Subcutaneous adipose tissue (tissue), 4 donors: ENCODE results near the gene PTPRN2. TPM values are rescaled to one million over a fixed set of nuclear protein-coding genes. Genes with fewer than 3 reads are reported as not detected.

Experiments
- total RNA-seq, 4 donors: library from RNA; depleted of rRNA; stranded (reverse); fragments of >200 nt; gene quantifications; one replicate each; pipeline ENCODE4 v1.1.0, GENCODE V29; 2016
- TF ChIP-seq, protein P1 (sequence below): fragments of 450-650 bp; IDR thresholded peaks from one replicate; pipeline ENCODE4 v1.5.1; 2016; ENCODE audit warnings: low read depth, mild to moderate bottlenecking, control low read depth, antibody characterized with exemption, moderate library complexity

The PTPRN2 gene
- total RNA-seq, 4 donors from 2014 or later = 2.0 to 4.6 (median 3.7) TPM

DNA sequence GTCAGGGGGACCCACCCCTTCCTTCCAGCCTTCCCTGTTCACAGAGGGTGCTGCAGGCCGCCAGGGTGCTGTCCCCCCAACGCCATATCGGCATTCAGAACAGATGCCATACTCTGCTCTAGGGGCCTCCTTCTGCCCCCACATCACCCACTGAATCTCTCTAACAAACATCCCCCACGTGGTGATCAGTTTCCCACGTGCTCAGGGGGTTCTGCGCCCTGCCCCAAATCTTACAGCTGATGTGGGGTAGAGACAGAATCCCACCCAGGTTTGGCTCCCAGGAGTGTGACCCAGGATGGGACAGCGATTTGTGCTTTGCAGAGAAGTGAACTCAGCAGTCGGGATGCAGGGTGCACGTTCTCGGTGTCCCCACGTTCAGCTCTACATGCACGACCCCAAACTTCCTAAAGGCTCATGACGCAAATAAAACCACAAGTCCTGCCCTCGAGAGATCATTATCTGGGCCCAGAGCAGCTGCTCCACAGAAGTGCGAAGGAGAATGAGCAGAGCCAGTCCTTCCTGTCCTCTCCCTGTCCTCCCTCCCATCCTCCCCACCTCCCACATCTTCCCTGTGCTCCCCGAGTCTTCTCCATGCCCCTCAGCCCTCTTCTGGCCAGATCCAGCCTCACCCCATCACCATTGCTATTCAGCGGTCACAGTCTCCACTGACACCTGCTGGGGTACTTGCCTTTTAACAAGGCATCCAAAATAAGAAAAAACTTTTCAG is 827.5 kb downstream of the PTPRN2 start:
- TF ChIP-seq, protein P1, sequence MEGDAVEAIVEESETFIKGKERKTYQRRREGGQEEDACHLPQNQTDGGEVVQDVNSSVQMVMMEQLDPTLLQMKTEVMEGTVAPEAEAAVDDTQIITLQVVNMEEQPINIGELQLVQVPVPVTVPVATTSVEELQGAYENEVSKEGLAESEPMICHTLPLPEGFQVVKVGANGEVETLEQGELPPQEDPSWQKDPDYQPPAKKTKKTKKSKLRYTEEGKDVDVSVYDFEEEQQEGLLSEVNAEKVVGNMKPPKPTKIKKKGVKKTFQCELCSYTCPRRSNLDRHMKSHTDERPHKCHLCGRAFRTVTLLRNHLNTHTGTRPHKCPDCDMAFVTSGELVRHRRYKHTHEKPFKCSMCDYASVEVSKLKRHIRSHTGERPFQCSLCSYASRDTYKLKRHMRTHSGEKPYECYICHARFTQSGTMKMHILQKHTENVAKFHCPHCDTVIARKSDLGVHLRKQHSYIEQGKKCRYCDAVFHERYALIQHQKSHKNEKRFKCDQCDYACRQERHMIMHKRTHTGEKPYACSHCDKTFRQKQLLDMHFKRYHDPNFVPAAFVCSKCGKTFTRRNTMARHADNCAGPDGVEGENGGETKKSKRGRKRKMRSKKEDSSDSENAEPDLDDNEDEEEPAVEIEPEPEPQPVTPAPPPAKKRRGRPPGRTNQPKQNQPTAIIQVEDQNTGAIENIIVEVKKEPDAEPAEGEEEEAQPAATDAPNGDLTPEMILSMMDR = no peak

DNA sequence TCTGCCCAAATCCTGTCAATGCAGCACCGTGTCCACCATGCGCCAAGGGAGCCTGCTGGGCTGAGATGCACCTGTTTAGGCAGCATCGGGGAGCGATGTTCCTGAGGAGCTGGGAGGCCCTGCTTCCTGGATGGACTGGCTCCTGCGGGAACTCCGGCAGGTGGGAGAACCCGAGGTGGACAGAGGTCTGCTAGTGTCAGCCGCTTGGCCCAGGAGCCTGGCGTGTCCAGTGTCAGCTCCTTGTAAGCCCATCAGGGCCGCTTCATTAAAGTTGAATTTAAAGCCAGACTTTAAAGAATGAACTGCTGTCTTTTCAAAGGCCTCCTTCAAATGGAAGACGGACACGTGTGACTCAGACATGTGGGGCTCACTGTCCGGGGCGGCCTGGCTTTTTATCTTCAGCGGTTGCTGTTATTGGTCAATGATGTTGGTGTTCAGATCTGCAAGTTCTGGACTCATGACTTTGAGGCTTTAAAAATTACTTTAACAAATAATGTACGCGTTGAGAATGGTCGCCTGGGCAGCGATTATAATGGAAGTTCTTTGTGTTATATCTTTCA is 828.3 kb downstream of the PTPRN2 start:
- TF ChIP-seq, protein P1 = no peak

DNA sequence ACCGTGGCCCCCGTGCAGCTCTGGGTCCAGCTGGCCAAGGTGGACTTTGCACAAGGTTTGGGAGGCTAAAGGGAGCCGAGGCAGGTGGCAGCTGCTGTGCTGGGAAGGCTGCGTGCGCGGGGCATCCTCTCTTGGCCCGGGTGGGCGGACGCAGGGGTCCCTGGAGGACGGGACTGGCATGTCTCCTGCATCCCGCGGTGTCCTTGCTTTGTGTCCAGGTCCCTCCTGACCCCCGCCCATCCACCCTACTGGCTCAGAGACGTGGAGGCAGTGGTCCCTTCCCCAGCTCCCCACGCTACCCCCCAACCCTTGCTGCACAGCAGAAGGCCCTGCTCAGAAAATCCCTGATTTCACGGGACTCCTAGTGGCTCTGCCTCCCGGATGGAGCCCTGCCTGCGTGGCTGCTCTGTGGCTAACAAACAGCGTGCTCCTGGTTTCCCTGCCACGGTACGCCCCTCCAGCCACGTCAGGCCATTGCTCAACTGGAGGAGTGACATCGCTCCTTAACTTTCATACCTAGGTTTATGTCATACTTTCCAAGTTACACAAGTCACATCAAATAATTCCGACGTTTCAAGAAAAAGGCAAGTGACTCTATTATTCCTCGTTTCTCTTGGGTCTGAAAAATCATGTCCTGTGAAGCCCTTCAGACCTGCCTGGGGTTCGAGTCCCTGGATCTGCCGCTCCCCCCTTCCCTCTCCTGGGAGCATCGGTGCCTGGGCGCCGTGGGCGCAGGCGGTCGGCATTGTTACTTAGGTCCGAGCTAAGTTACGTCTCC is 829.0 kb downstream of the PTPRN2 start:
- TF ChIP-seq, protein P1 = no peak

DNA sequence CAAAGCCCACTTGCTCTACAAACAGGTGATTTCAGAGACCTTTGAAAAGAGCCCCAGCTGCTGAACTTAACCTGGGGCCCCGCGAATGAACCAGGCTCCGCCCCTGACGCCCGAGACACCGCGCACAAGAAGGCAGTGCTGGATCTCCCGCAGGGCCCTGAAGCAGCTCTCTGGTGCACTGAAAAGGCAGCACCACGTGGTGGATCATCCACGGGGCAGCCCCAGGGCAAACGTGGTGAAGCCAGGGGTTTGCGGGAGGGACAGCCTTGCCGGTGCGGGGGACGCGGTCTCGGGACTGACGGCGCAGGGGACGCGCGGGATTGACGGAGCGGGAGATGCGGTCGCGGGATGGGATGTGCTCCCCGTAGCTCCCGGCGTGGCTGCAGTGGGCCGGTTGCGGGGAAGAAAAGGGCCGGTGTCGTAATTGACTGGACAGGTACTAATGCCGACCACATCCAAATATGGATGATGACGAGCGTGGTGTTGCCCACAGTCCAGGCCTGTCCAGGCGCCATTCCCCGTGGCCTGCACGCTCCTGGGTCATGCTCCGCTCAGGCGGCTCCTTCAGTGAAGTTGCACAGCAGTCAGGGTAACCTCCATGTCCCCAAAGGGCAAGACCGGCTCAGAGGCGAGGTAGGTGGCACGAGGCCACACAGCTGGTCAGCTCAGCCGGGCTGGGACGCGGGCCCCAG is 829.7 kb downstream of the PTPRN2 start:
- TF ChIP-seq, protein P1 = no peak

DNA sequence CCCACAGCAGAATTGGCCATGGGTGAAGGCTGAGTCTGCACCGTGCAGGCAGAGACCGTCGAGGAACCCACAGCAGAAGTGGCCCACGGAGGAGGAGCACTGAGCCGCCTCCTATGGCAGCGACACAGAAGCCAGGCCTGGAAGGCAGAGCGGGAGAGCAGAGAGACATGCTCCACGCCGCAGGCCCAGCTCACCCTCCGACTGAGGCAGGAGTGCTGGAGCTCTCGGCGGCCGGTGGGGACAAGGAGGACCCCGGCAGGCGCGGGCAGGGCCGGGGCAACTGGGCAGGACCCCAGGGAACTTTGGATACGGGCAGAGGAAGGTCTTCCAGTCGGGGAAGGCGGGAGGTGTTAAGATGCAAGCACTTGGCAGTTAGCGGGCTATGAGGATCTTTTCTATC is 830.4 kb downstream of the PTPRN2 start:
- TF ChIP-seq, protein P1 = no peak

DNA sequence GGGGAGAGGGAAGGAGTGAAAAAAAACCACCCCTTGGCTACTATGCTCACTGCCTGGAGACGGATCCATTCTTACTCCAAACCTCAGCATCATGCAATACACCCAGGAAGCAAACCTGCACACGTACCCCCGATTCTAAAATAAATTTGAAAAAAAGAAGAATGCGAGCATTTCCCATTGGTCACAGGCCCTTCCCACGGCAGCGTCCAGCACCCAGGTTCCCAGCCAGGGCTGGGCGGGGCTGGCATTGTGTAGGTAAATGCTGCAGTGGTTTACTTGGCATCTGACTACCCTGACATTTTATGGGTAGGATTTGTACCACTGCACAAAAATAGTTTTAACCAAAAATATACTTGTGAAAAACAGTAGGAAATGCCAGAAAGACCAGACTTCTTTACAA is 831.9 kb downstream of the PTPRN2 start:
- TF ChIP-seq, protein P1 = no peak

DNA sequence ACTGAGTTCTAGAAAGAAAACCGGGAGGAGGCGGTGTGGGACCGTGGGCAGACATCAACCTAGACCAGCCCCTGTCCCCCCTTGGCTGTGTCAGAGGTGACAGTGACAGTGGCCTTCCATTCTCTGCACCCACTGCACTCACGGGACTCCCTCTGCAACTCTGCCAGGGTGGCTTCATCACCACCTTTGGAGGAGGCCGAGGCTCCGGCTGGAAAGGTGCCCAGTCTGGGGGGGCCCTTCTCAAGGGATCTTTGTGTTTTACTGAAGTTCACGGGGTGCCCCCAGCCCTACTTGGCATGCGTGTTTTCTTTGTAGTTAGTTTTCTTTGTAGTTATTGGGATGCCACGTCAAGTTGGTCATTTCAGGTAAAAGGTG is 833.2 kb downstream of the PTPRN2 start:
- TF ChIP-seq, protein P1 = no peak
